Uterus (tissue), 4 donors: Measurements from ENCODE around the gene RAD23B. TPM values are rescaled to one million over a fixed set of nuclear protein-coding genes. Genes with fewer than 3 reads are reported as not detected.

Experiments used
- DNase-seq, 2 donors: peaks; one replicate each; pipeline ENCODE4 v3.0.0-alpha.2; 2019 to 2020
- H3K27ac ChIP-seq, 2 donors: fragments of 200-600 bp; sonication (generic); 1 replicate in 1 of 2; 2 replicates in 1 of 2; pipeline ENCODE4 v1.5.1; 2016 to 2018
- H3K27me3 ChIP-seq, 2 donors: fragments of 200-600 bp; sonication (generic); one replicate each; pipeline ENCODE4 v1.5.1; 2018 to 2019; ENCODE audit warnings: control low read depth in 1 of 2
- H3K36me3 ChIP-seq, 2 donors: fragments of 200-600 bp; sonication (generic); one replicate each; pipeline ENCODE4 v1.5.1; 2019; ENCODE audit warnings: control low read depth in 1 of 2
- H3K4me1 ChIP-seq, 2 donors: fragments of 200-600 bp; sonication (generic); one replicate each; pipeline ENCODE4 v1.5.1; 2018 to 2019; ENCODE audit warnings: control low read depth in 1 of 2
- H3K4me3 ChIP-seq, 2 donors: fragments of 200-600 bp; sonication (generic); 1 replicate in 1 of 2; 2 replicates in 1 of 2; pipeline ENCODE4 v1.5.1; 2018 to 2019; ENCODE audit warnings: mild to moderate bottlenecking in 1 of 2
- H3K9me3 ChIP-seq, 2 donors: fragments of 200-600 bp; sonication (generic); one replicate each; pipeline ENCODE4 v1.5.1; 2019; ENCODE audit warnings: control low read depth in 1 of 2
- CTCF ChIP-seq, 4 experiments: fragments of 200-600 bp in 2 of 4; fragments of 450-650 bp in 2 of 4; sonication (generic) in 2 of 4; IDR thresholded peaks; one replicate each; pipeline ENCODE4 v1.5.1; 2016 to 2019; ENCODE audit warnings: antibody characterized with exemption in 4 of 4, mild to moderate bottlenecking in 2 of 4, moderate library complexity in 1 of 4
- POLR2A ChIP-seq, 2 donors: fragments of 450-650 bp; IDR thresholded peaks; one replicate each; pipeline ENCODE4 v1.6.1; 2016; ENCODE audit warnings: antibody characterized with exemption in 2 of 2, mild to moderate bottlenecking in 1 of 2, moderate library complexity in 1 of 2
- intact Hi-C: fragments of 100-400 bp; cut with DNase I; formaldehyde crosslinking; loops from one replicate; pipeline ENCODE4 v1.15.1; 2023; ENCODE audit warnings: low total_unique reads
- total RNA-seq, 4 donors: library from RNA; depleted of rRNA in 3 of 4; stranded (reverse); fragments of >200 nt in 3 of 4; gene quantifications; one replicate each; pipeline versions ENCODE4 v1.1.0 to v1.2.4, GENCODE V29; 2014 to 2023
- donor health status: DM: yes; HTN: yes; CAD: no.

RAD23B gene
- total RNA-seq, 4 donors from 2014 or later, result 39.5 to 92.9 (median 63.8) TPM

DNA sequence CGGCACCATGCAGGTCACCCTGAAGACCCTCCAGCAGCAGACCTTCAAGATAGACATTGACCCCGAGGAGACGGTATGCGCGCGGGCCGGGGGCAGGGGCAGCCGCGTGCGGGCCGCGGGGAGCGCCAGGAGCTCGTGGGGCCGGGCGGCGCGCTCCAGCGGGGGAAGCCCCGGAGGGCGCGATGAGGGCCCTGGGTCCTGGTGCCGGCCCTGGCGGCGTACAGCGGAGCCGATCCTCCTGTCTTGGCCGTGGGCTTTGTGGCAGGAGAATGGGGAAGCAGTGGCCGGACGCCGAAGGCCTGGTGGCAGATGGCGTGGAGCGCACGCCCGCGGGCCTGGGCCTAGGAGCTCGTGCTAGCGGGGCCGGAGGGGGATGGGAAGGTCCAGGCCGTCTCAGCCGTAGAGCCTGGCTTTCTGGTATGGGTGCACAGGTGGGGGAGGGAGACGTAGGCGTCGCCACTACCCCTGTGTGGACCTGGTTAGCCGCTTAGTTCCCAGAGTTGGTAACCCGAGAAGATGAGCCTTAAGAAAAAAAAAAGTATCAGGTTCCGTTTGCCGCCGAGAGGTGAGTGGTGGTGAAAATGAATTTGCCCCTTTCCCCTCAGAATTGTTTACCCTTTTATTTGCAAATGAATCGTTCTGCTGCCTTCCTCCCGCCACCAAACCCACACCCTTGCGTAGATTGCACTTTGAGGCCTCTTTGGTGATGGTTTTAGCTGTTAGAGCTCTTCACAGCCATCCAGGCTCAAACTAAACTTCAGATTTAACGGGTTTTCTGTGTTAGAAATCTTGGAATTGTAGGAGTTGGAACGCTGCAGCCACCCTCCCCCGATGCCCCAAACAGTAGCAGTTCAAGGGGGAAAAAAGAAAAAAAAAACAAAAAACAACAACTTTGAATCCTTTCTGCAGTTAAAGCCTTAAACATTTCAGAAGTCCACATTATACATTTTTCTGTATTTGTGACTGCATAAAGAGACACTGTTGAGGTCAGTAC, 841 bp downstream of the RAD23B start:
- Histone ChIP-seq H3K4me1 (peaks cover 0 to 3% of the 10 kb centered on the region in 2 donors), H3K27me3 (no peaks in the 10 kb centered on the region), H3K9me3 (no peaks in the 10 kb centered on the region), H3K36me3 (no peaks in the 10 kb centered on the region), H3K27ac (peak overlapping the region; percentile 98 to 99), H3K4me3 (peak overlapping the region; percentile 58 to 98)
- DNase-seq, result peak; percentile 62 to 64
- intact Hi-C loops, result no loop called here
- TF ChIP-seq POLR2A (IDR thresholded peaks at IDR 0.05) (no peak), CTCF (IDR thresholded peaks at IDR 0.05) (no peak)

GRCh38 chr9:107284636-107285035, 1.6 kb downstream of the RAD23B start:
- H3K27ac ChIP-seq, result peak overlapping the region; percentile 98 to 99
- H3K36me3 ChIP-seq, result no peaks in the 10 kb centered on the region
- intact Hi-C loops, result no loop called here
- no peaks in the 10 kb centered on the region for H3K27me3 ChIP-seq
- no peak for DNase-seq
- H3K4me1 ChIP-seq, result peaks cover 0 to 3% of the 10 kb centered on the region in 2 donors
- TF ChIP-seq POLR2A (IDR thresholded peaks at IDR 0.05) (no peak), CTCF (IDR thresholded peaks at IDR 0.05) (no peak)
- H3K4me3 ChIP-seq, result peak overlapping the region; percentile 58 to 98
- no peaks in the 10 kb centered on the region for H3K9me3 ChIP-seq

GRCh38 chr9:107285286-107285685, 2.2 kb downstream of the RAD23B start:
- H3K4me3 ChIP-seq, result peak overlapping the region in 1 of 2 donors; percentile 98
- no peak for DNase-seq
- peaks cover 0 to 3% of the 10 kb centered on the region in 2 donors for H3K4me1 ChIP-seq
- H3K36me3 ChIP-seq, result no peaks in the 10 kb centered on the region
- peak overlapping the region in 1 of 2 donors; percentile 98 for H3K27ac ChIP-seq
- intact Hi-C loops, result no loop called here
- TF ChIP-seq CTCF (IDR thresholded peaks at IDR 0.05) (no peak), POLR2A (IDR thresholded peaks at IDR 0.05) (no peak)
- H3K27me3 ChIP-seq, result no peaks in the 10 kb centered on the region
- no peaks in the 10 kb centered on the region for H3K9me3 ChIP-seq

DNA sequence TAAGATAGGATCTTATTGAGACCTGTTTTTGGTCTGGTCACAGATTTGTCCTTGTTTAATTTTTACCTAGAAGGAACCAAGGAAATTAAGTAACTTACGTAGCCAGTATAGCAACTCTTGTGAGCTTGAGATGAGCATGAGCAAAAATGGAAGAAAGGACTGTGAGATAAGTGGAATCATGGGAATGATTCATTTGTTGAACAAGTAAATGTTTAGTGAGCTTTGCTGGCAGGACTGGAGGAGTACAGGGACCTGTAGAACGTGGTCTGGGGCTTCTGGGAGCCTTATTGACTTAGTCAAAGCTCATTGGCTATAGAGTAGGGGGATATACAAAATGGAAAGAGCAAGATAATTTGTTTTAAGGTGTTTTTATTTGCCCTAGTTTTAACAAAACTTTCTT, 3.0 kb downstream of the RAD23B start:
- intact Hi-C loops, result no loop called here
- H3K36me3 ChIP-seq, result no peaks in the 10 kb centered on the region
- peaks cover 0 to 3% of the 10 kb centered on the region in 2 donors for H3K4me1 ChIP-seq
- H3K27ac ChIP-seq, result no peak overlapping the region
- H3K9me3 ChIP-seq, result no peaks in the 10 kb centered on the region
- H3K27me3 ChIP-seq, result no peaks in the 10 kb centered on the region
- TF ChIP-seq CTCF (IDR thresholded peaks at IDR 0.05), result no peak
- no peak for TF ChIP-seq POLR2A (IDR thresholded peaks at IDR 0.05)
- DNase-seq, result no peak
- H3K4me3 ChIP-seq, result peak overlapping the region in 1 of 2 donors; percentile 98

- Histone ChIP-seq H3K9me3 (no peaks in the 10 kb centered on the region), H3K27ac (no peak overlapping the region), H3K27me3 (no peaks in the 10 kb centered on the region), H3K4me1 (no peaks in the 10 kb centered on the region), H3K4me3 (no peak overlapping the region), H3K36me3 (no peaks in the 10 kb centered on the region)
- no peak for TF ChIP-seq POLR2A (IDR thresholded peaks at IDR 0.05)
- no peak for TF ChIP-seq CTCF (IDR thresholded peaks at IDR 0.05)
- intact Hi-C loops, result no loop called here
- no peak for DNase-seq
Measured at GRCh38 chr9:107288701-107289100, 5.6 kb downstream of the RAD23B start.
